OCI-LY1 (cell line): ENCODE results near the gene THTPA.

Experiments
- H2AFZ ChIP-seq: fragments of 200-600 bp; sonication (generic), shearing (Covaris generic); 2 replicates; pipeline ENCODE4 v1.6.0; 2014; ENCODE audit warnings: antibody characterized with exemption, mild to moderate bottlenecking, low read length
- H3F3A ChIP-seq: fragments of 200-600 bp; sonication (generic), shearing (Covaris generic); 2 replicates; pipeline ENCODE4 v1.6.0; 2014; ENCODE audit warnings: mild to moderate bottlenecking, antibody characterized with exemption, low read length, moderate library complexity; ENCODE audit not compliant: insufficient read depth
- H3K27ac ChIP-seq: fragments of 200-600 bp; sonication (generic); 2 replicates; pipeline ENCODE4 v1.5.1; 2014; ENCODE audit warnings: low read length, mixed run types, mild to moderate bottlenecking, low read depth; ENCODE audit not compliant: poor library complexity, severe bottlenecking
- H3K27me3 ChIP-seq: fragments of 200-600 bp; sonication (generic); 2 replicates; pipeline ENCODE4 v1.6.0; 2014; ENCODE audit warnings: antibody characterized with exemption, mild to moderate bottlenecking, low read length, moderate library complexity; ENCODE audit not compliant: insufficient read depth
- H3K36me3 ChIP-seq: fragments of 200-600 bp; sonication (generic); 2 replicates; pipeline ENCODE4 v1.6.1; 2014; ENCODE audit warnings: mild to moderate bottlenecking, antibody characterized with exemption, low read length, moderate library complexity, mixed read lengths; ENCODE audit not compliant: insufficient read depth
- H3K4me1 ChIP-seq: fragments of 200-600 bp; sonication (generic); 2 replicates; pipeline ENCODE4 v1.5.1; 2014; ENCODE audit warnings: mild to moderate bottlenecking, low read length, moderate library complexity; ENCODE audit not compliant: insufficient read depth, severe bottlenecking
- H3K4me2 ChIP-seq: fragments of 200-600 bp; sonication (generic), shearing (Covaris generic); 2 replicates; pipeline ENCODE4 v1.6.1; 2014; ENCODE audit warnings: low read length
- H3K4me3 ChIP-seq: fragments of 200-600 bp; sonication (generic); 2 replicates; pipeline ENCODE4 v1.5.1; 2014; ENCODE audit warnings: low read length, low read depth, mild to moderate bottlenecking, mixed read lengths; ENCODE audit not compliant: poor library complexity, severe bottlenecking
- H3K79me2 ChIP-seq: fragments of 200-600 bp; shearing (Covaris generic); 2 replicates; pipeline ENCODE4 v1.6.1; 2016; ENCODE audit warnings: mixed run types, low read length, mixed read lengths; ENCODE audit not compliant: insufficient read depth
- H3K9ac ChIP-seq: fragments of 200-600 bp; sonication (generic), shearing (Covaris generic); 2 replicates; pipeline ENCODE4 v1.6.1; 2014; ENCODE audit warnings: mild to moderate bottlenecking, low read length, mixed read lengths
- H3K9me2 ChIP-seq: fragments of 200-600 bp; sonication (generic), shearing (Covaris generic); 2 replicates; pipeline ENCODE4 v1.6.1; 2014; ENCODE audit warnings: low read depth, mild to moderate bottlenecking, low read length, mixed read lengths
- H3K9me3 ChIP-seq: fragments of 200-600 bp; shearing (Covaris generic); 2 replicates; pipeline ENCODE4 v1.6.1; 2014; ENCODE audit warnings: low read length, mixed read lengths
- H4K20me1 ChIP-seq: fragments of 200-600 bp; sonication (generic), shearing (Covaris generic); 2 replicates; pipeline ENCODE4 v1.6.0; 2016; ENCODE audit warnings: mild to moderate bottlenecking, low read length; ENCODE audit not compliant: insufficient read depth
- CTCF ChIP-seq: fragments of 200-600 bp; sonication (generic), shearing (Covaris generic); IDR thresholded peaks from 2 replicates; pipeline ENCODE4 v1.5.1; 2017; ENCODE audit warnings: mild to moderate bottlenecking, antibody characterized with exemption, low read length, moderate library complexity, mixed read lengths
- EZH2 ChIP-seq: fragments of 200-600 bp; sonication (generic), shearing (Covaris generic); IDR thresholded peaks from 2 replicates; pipeline ENCODE4 v1.8.0; 2017; ENCODE audit warnings: borderline replicate concordance, mixed run types, mild to moderate bottlenecking, antibody characterized with exemption, low read length, moderate library complexity, mixed read lengths

THTPA gene

DNA sequence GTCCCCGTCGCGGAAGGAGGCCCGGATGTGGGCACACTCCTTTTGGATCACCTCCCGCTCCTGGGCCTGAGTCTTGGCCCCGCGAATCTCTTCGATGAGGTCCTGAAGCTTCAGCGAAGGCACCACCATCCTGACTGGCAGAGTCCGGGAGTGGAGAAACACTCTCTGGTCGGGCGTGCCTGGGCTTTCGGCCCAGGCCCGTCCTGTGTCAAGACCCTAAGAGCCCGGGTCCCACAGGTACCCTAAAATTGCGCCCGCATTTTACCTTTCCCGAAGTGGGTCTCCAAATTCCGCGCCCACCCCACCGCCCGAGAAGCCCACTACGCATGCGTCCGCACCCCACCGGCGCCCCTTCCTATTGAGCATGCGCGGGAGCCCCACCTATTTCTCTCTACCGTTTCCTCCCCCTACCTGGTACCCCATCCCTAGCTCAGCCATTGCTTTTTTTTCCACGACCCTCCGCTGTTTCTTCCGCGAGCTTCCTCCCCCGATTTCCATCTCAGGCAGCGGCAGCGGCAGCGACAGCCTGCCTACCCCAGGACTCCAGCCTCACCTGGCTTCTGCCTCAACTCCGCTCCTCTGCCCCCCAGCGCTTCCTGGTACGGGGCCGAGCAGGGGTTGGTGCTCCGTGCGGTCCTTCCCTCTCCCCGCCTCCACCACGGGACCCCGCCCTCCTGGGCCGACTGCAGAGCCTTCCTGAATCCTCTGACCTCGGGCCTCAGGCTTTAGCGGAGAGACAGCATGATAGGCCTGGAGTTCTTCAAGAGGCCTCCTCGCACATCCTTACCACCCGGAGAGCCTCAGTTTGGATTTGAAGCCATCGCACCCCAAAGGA, 11.3 kb downstream of the THTPA start, which contains the start of gene AP1G2:
AP1G2 (minus strand) TSS at position 606 of the 835 bp plus-strand sequence; CDS start at position 129, 477 bp downstream.
- TF ChIP-seq CTCF, result no peak
- TF ChIP-seq EZH2, result no peak
- Histone ChIP-seq H3K9me3 (no peaks in the 10 kb centered on the region), H2AFZ (peak within 1 kb of the TSS; percentile 41; the same call in 1 of the 2 replicates), H3K27me3 (no peaks in the 10 kb centered on the region), H3K9ac (peak within 1 kb of the TSS; percentile 78), H3K4me3 (peak within 1 kb of the TSS; percentile 79), H3K36me3 (peaks cover 24% of the 10 kb centered on the region; the same call in 1 of the 2 replicates), H3K79me2 (no peaks in the 10 kb centered on the region), H4K20me1 (no peaks in the 10 kb centered on the region), H3F3A (no peaks in the 10 kb centered on the region), H3K4me1 (peaks cover 18% of the 10 kb centered on the region), H3K9me2 (no peaks in the 10 kb centered on the region), H3K4me2 (peak within 1 kb of the TSS; percentile 84), H3K27ac (peak within 1 kb of the TSS; percentile 31)

DNA sequence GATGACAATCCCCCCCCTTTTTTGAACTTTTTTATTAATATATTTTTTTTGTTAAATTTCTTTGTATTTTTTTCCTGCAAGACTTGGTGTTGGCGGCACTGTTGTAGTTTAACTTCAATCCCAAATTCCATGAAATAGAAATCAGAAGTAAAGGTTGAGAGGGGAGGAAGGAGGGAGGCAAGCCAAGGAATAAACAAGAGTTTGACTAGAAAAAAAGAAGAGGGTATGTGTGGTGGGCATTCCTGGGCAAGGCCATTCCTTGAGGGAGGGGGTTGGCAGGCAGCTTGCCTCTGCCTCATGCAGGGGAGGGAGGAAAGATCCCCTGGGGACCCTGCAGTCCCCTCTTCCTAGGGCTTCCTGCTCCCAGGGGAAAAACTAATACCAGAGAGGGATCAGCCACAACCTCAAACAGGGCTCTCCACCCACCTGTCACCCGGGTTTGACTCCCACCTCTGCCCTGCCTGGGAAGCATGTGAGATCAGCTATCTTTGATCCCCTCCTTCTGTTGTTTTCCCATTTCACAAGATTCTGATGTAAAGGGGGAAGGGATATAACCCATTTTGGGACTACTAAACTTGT, 12.0 kb downstream of the THTPA start:
- Histone ChIP-seq H3F3A (no peaks in the 10 kb centered on the region), H3K27me3 (no peaks in the 10 kb centered on the region), H4K20me1 (no peaks in the 10 kb centered on the region), H3K79me2 (no peaks in the 10 kb centered on the region), H3K4me2 (peak overlapping the region; percentile 84), H3K9ac (peak overlapping the region; percentile 78), H3K27ac (no peak overlapping the region), H3K9me3 (no peaks in the 10 kb centered on the region), H3K36me3 (peaks cover 24% of the 10 kb centered on the region; the same call in 1 of the 2 replicates), H2AFZ (peak overlapping the region; percentile 41; the same call in 1 of the 2 replicates), H3K9me2 (no peaks in the 10 kb centered on the region), H3K4me3 (peak overlapping the region; percentile 79), H3K4me1 (peaks cover 18% of the 10 kb centered on the region)
- no peak for TF ChIP-seq EZH2
- no peak for TF ChIP-seq CTCF

DNA sequence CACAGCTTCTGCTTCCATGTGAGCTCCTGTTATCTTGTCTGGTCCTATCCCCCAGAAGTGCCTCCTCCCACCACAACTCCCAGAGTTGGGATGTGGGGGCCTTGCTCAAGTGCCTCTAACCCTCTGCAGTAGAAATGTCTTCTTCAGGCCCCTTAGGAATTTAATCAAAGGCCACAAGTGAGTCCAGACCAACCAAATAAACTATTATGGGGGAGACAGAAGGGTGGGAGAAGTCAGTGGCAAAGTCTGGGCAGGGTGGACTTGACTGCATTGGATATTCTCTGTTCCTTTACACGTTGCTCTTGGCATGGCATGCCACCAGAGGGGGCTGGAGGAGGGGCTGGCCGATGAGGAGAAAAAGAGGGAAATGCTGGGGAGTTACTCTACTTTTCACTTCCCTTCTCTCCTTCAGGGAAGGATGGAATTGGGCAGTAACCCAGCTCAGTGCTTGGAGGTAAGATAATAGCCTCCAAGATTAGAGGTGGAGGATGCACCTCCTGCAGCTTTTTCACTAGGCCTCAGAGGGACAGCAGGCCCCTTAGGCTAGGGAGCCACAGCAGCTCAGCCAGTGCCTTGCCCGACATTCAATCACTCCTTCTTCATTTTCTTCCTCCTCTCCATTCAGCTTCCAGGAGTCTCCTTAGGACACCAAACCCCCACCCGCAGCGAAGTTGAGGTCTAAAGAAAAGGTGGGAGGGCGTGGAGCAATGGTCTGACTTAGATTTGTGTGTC, 12.7 kb downstream of the THTPA start:
- no peaks in the 10 kb centered on the region for H3F3A ChIP-seq
- H3K27me3 ChIP-seq, result no peaks in the 10 kb centered on the region
- no peak overlapping the region for H3K9ac ChIP-seq
- H3K9me3 ChIP-seq, result no peaks in the 10 kb centered on the region
- H4K20me1 ChIP-seq, result no peaks in the 10 kb centered on the region
- TF ChIP-seq CTCF (peak; percentile 39; the same call in 1 of the 2 replicates), EZH2 (no peak)
- no peak overlapping the region for H2AFZ ChIP-seq
- H3K36me3 ChIP-seq, result peaks cover 18% of the 10 kb centered on the region; the same call in 1 of the 2 replicates
- H3K4me1 ChIP-seq, result peaks cover 18% of the 10 kb centered on the region
- H3K27ac ChIP-seq, result no peak overlapping the region
- H3K4me2 ChIP-seq, result no peak overlapping the region; the same call in 1 of the 2 replicates
- no peaks in the 10 kb centered on the region for H3K9me2 ChIP-seq
- H3K79me2 ChIP-seq, result no peaks in the 10 kb centered on the region
- H3K4me3 ChIP-seq, result no peak overlapping the region
